Measurements from ENCODE around the gene RTN4. TPM values are rescaled to one million over a fixed set of nuclear protein-coding genes. Genes with fewer than 3 reads are reported as not detected.

Gene RTN4
- total RNA-seq, 1 experiment from 2014 or later, result 342 TPM

DNA sequence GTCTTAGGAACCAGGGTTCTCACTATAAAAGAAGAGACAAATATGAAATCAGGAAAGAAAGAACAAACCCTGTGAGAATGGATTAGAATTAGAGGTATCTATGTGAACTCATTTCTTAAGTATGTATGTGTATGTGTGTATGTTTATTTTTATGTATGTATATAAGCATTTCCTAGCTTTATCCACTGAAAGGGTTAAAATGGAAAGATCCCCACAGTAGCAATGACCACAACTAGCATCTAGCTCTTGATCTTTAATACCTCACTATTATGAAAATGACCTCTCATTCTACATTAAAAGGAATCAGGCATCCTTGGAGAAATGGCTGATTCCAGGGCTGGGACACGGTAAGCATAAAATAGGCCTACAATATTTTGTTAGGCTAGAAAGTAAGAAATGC lies 31.6 kb downstream of the RTN4 start:
- Histone ChIP-seq H3F3A (ENCODE audit: insufficient read depth, low read depth) (peaks cover 100% of the 10 kb centered on the region), H3K4me2 (no peak overlapping the region), H3K79me2 (ENCODE audit: low read depth) (peaks cover 100% of the 10 kb centered on the region), H3K9me3 (ENCODE audit: insufficient read depth, low read depth) (no peaks in the 10 kb centered on the region), H3K27ac (peak overlapping the region; percentile 35; the same call in 1 of the 2 replicates), H3K27me3 (ENCODE audit: insufficient read depth, low read depth) (no peaks in the 10 kb centered on the region), H2AFZ (no peak overlapping the region), H4K20me1 (ENCODE audit: insufficient read depth) (peaks cover 100% of the 10 kb centered on the region), H3K4me3 (no peak overlapping the region), H3K36me3 (ENCODE audit: low read depth) (peaks cover 46% of the 10 kb centered on the region), H3K9me2 (ENCODE audit: insufficient read depth) (no peaks in the 10 kb centered on the region), H3K4me1 (replicated peaks; ENCODE audit: insufficient read depth) (peaks cover 71% of the 10 kb centered on the region)
- ChIA-PET POLR2A (ENCODE audit: unreplicated experiment) (interaction anchor here (0.6 kb wide), 1 partner anchor 11 kb away, joined by 5 read pairs; no protein-coding TSS in a partner anchor), CTCF (interaction anchor here (0.7 kb wide), 1 partner anchor 157 kb away, joined by 4 read pairs; no protein-coding TSS in a partner anchor)
- BruUV-seq (replicated peaks), result no TSS peak
- intact Hi-C loops (cut with micrococcal nuclease; ENCODE audit: unreplicated experiment), result loop anchor here (5.0 to 10.0 kb wide), 2 partner anchors 114 to 214 kb away; partner anchors contain the start of genes CLHC1 and RPS27A
- TF ChIP-seq EZH2 (IDR thresholded peaks at IDR 0.05; ENCODE audit: low read depth) (no peak), CTCF (conservative IDR thresholded peaks at IDR 0.05) (no peak)
- no peak for DNase-seq

- peak overlapping the region; percentile 35; the same call in 1 of the 2 replicates for H3K27ac ChIP-seq
- no peaks in the 10 kb centered on the region for H3K27me3 ChIP-seq (ENCODE audit: insufficient read depth, low read depth)
- peaks cover 100% of the 10 kb centered on the region for H4K20me1 ChIP-seq (ENCODE audit: insufficient read depth)
- peaks cover 45% of the 10 kb centered on the region for H3K36me3 ChIP-seq (ENCODE audit: low read depth)
- peaks cover 71% of the 10 kb centered on the region for H3K4me1 ChIP-seq (replicated peaks; ENCODE audit: insufficient read depth)
- H3K4me3 ChIP-seq, result no peak overlapping the region
- ChIA-PET CTCF (no interaction called here), POLR2A (ENCODE audit: unreplicated experiment) (no interaction called here)
- TF ChIP-seq CTCF (conservative IDR thresholded peaks at IDR 0.05) (no peak), EZH2 (IDR thresholded peaks at IDR 0.05; ENCODE audit: low read depth) (no peak)
- no TSS peak for BruUV-seq (replicated peaks)
- no peaks in the 10 kb centered on the region for H3K9me2 ChIP-seq (ENCODE audit: insufficient read depth)
- intact Hi-C loops (cut with micrococcal nuclease; ENCODE audit: unreplicated experiment), result loop anchor here (5.0 to 10.0 kb wide), 2 partner anchors 113 to 214 kb away; partner anchors contain the start of genes CLHC1 and RPS27A
- peaks cover 100% of the 10 kb centered on the region for H3K79me2 ChIP-seq (ENCODE audit: low read depth)
- no peak overlapping the region for H2AFZ ChIP-seq
- H3F3A ChIP-seq (ENCODE audit: insufficient read depth, low read depth), result peaks cover 99% of the 10 kb centered on the region
- no peak for DNase-seq
- H3K4me2 ChIP-seq, result no peak overlapping the region
- H3K9me3 ChIP-seq (ENCODE audit: insufficient read depth, low read depth), result no peaks in the 10 kb centered on the region
Observed at GRCh38 chr2:55017880-55018279, 32.4 kb downstream of the RTN4 start.

DNA sequence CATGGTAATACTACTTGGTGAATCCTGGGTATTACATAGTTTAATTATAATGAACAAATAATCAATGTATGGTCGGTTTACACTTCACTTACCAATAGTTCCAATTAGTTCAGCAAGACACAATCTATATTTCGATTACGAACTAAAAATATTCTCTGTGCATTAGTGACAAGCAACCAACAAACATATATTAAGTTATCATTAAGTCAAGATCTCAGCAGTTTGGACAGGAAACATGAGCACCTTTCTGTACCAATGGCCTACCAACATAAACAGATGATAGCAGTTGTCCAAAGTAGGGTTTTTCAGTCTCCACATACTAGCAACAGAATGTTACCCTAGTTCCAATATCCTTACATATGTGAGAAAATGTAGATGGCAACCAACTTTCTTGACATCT lies 32.8 kb downstream of the RTN4 start:
- peaks cover 75% of the 10 kb centered on the region for H3K4me1 ChIP-seq (replicated peaks; ENCODE audit: insufficient read depth)
- H3K9me3 ChIP-seq (ENCODE audit: insufficient read depth, low read depth), result no peaks in the 10 kb centered on the region
- peaks cover 99% of the 10 kb centered on the region for H3F3A ChIP-seq (ENCODE audit: insufficient read depth, low read depth)
- H2AFZ ChIP-seq, result no peak overlapping the region
- POLR2A ChIA-PET (ENCODE audit: unreplicated experiment), result no interaction called here
- no TSS peak for BruUV-seq (replicated peaks)
- H4K20me1 ChIP-seq (ENCODE audit: insufficient read depth), result peaks cover 100% of the 10 kb centered on the region
- no peaks in the 10 kb centered on the region for H3K27me3 ChIP-seq (ENCODE audit: insufficient read depth, low read depth)
- H3K36me3 ChIP-seq (ENCODE audit: low read depth), result peaks cover 45% of the 10 kb centered on the region
- no peak overlapping the region for H3K4me3 ChIP-seq
- H3K4me2 ChIP-seq, result no peak overlapping the region
- CTCF ChIA-PET, result no interaction called here
- peaks cover 100% of the 10 kb centered on the region for H3K79me2 ChIP-seq (ENCODE audit: low read depth)
- H3K27ac ChIP-seq, result peak overlapping the region; percentile 35; the same call in 1 of the 2 replicates
- no peak for DNase-seq
- intact Hi-C loops (cut with micrococcal nuclease; ENCODE audit: unreplicated experiment), result loop anchor here (5.0 to 10.0 kb wide), 2 partner anchors 113 to 215 kb away; partner anchors contain the start of genes CLHC1 and RPS27A
- TF ChIP-seq EZH2 (IDR thresholded peaks at IDR 0.05; ENCODE audit: low read depth) (no peak), CTCF (conservative IDR thresholded peaks at IDR 0.05) (no peak)
- no peaks in the 10 kb centered on the region for H3K9me2 ChIP-seq (ENCODE audit: insufficient read depth)

Measured in PC-9 (cell line).